Measurements from ENCODE around the gene CAB39L. TPM values are rescaled to one million over a fixed set of nuclear protein-coding genes. Genes with fewer than 3 reads are reported as not detected.

CAB39L gene
- total and polyA plus RNA-seq, 11 donors, result 5.9 to 27.4 (median 16.2) TPM

DNA sequence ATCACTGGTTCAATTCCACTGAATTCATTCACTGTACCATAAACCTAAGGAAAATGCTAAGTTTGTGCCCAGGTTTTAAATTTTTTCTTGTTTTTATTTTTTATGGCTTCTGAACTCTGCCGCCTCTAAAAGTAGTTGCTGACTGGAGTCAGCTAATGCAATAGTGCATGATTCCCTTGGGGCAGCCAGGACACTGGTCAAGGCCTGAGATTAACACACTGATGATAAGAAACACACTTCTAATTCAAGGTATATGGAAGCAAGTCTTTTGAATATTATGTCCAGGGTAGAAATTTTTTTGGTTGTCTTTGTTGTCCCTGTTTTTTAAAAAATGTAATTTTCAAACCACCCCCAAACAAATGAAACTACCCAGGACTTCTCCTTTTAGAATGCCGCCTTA lies 123.9 kb downstream of the CAB39L start:
- Histone ChIP-seq H3K36me3 (peaks cover 0 to 20% (median 0%) of the 10 kb centered on the region in 9 donors), H3K27me3 (no peaks in the 10 kb centered on the region), H3K9me3 (no peaks in the 10 kb centered on the region), H3K27ac (no peak overlapping the region), H3K4me1 (peaks cover 0 to 22% (median 5%) of the 10 kb centered on the region in 12 donors), H3K4me3 (no peak overlapping the region)
- no peak for ATAC-seq
- intact Hi-C loops (cut with DNase I), result loop anchor here in 1 of 10 donors (10.0 kb wide), 1 partner anchor 105 kb away; no protein-coding TSS in a partner anchor
- WGBS, 4 donors, result 83 to 94% (median 86%) methylated on average over 2 of the region's 2 CpGs
- TF ChIP-seq, protein P1, sequence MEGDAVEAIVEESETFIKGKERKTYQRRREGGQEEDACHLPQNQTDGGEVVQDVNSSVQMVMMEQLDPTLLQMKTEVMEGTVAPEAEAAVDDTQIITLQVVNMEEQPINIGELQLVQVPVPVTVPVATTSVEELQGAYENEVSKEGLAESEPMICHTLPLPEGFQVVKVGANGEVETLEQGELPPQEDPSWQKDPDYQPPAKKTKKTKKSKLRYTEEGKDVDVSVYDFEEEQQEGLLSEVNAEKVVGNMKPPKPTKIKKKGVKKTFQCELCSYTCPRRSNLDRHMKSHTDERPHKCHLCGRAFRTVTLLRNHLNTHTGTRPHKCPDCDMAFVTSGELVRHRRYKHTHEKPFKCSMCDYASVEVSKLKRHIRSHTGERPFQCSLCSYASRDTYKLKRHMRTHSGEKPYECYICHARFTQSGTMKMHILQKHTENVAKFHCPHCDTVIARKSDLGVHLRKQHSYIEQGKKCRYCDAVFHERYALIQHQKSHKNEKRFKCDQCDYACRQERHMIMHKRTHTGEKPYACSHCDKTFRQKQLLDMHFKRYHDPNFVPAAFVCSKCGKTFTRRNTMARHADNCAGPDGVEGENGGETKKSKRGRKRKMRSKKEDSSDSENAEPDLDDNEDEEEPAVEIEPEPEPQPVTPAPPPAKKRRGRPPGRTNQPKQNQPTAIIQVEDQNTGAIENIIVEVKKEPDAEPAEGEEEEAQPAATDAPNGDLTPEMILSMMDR (IDR thresholded peaks at IDR 0.05), result no peak
- DNase-seq, result no peak

DNA sequence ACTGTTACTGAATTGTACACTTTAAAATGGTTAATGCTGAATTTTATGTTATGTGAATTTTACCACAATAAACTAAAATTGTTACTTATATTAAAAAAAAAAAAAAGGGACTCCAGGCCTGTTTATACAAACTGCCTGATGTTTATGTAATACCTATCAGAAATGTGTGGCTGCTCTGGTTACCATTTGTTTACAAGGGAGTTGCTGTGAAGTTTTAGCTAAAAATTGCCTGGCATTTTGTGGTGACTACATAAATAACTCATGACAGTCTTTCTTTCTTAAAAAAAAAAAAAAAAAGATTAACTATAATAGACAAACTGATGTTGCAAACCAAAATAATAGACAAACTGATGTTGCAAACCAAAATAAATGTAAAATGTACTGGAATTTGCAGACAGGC lies 124.3 kb downstream of the CAB39L start:
- Histone ChIP-seq H3K36me3 (peaks cover 0 to 20% (median 0%) of the 10 kb centered on the region in 9 donors), H3K4me3 (no peak overlapping the region), H3K27me3 (no peaks in the 10 kb centered on the region), H3K4me1 (peaks cover 0 to 22% (median 5%) of the 10 kb centered on the region in 12 donors), H3K9me3 (no peaks in the 10 kb centered on the region), H3K27ac (peak overlapping the region in 1 of 12 donors; percentile 19)
- ATAC-seq (no peak), DNase-seq (no peak)
- intact Hi-C loops (cut with DNase I), result loop anchor here in 1 of 10 donors (10.0 kb wide), 1 partner anchor 105 kb away; no protein-coding TSS in a partner anchor
- no peak for TF ChIP-seq POLR2A (IDR thresholded peaks at IDR 0.05)
- TF ChIP-seq, protein P1 (IDR thresholded peaks at IDR 0.05), result no peak

DNA sequence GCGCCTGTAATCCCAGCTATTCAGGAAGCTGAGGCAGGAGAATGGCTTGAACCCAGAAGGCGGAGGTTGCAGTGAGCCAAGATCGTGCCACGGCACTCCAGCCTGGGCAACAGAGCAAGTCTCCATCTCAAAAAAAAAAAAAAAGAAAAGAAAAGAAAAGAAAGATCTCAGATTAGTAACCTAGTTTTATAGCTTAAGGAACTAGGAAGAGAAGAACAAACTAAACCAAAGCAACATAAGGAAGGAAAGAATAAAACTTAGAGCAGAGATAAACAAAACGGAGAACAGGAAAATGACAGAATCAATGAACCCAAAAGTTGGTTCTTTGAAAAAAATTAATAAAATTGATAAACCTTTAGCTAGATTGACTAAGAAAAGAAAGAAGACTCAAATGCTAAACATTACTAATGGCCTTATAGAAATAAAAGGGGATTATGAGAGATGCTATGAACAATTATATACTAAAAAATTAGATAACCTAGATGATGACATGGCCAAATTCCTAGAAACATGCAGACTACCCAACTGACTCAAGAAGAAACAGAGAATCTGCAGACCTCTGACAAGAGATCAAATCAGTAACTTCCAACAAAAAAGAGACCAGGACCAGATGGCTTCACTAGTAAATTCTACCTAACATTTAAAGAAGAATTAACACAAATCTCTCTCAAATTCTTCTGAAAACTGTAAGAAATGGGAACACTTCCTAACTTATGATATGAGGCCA lies 127.9 kb downstream of the CAB39L start:
- Histone ChIP-seq H3K4me1 (peaks cover 0 to 21% (median 10%) of the 10 kb centered on the region in 12 donors), H3K36me3 (peaks cover 0 to 10% (median 0%) of the 10 kb centered on the region in 9 donors), H3K9me3 (no peaks in the 10 kb centered on the region), H3K27ac (no peak overlapping the region), H3K4me3 (no peak overlapping the region), H3K27me3 (no peaks in the 10 kb centered on the region)
- TF ChIP-seq POLR2A (IDR thresholded peaks at IDR 0.05), result no peak
- TF ChIP-seq, protein P1 (IDR thresholded peaks at IDR 0.05), result no peak
- intact Hi-C loops (cut with DNase I), result loop anchor here in 1 of 10 donors (10.0 kb wide), 1 partner anchor 109 kb away; no protein-coding TSS in a partner anchor
- ATAC-seq, result no peak
- WGBS, 4 donors, result 95 to 98% (median 96%) methylated on average over 5 of the region's 5 CpGs
- DNase-seq, result no peak

DNA sequence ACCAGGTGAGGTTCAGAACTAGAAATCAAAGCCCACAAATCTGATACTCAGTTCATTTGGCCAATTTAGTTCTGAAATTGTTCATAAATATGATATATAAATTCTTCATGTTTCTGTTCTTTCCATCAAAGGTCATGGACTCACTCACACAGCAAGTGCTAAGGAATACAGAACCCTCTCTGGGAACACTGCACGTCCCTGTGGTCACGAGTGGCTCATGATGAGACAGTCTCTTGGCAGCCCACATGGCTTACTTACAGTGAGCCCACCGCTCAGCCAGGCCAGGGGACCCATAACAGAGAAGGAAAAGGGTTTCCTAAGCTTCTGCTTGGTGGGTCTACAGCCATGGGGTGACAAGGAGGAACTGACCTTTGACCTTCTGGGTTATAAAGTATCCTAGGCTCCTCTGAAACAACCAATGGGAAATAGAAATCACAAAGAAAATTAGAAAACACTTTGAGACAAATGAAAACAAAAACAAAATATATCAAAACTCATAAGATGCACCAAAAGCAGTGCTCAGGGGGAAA lies 128.8 kb downstream of the CAB39L start:
- Histone ChIP-seq H3K9me3 (no peaks in the 10 kb centered on the region), H3K27me3 (no peaks in the 10 kb centered on the region), H3K36me3 (peaks cover 0 to 18% (median 0%) of the 10 kb centered on the region in 9 donors), H3K4me1 (peaks cover 0 to 21% (median 9%) of the 10 kb centered on the region in 12 donors), H3K27ac (peak overlapping the region in 4 of 12 donors; percentile 54 to 74 (median 67)), H3K4me3 (no peak overlapping the region)
- TF ChIP-seq, protein P1 (IDR thresholded peaks at IDR 0.05), result no peak
- no peak for TF ChIP-seq POLR2A (IDR thresholded peaks at IDR 0.05)
- intact Hi-C loops (cut with DNase I), result loop anchor here in 1 of 10 donors (10.0 kb wide), 1 partner anchor 110 kb away; no protein-coding TSS in a partner anchor
- DNase-seq (no peak), ATAC-seq (no peak)
- WGBS, 4 donors, result 90 to 98% (median 93%) methylated on average over 2 to 3 of the region's 3 CpGs
